HUDEP-2 (cell line): ENCODE results near the gene CDK18.

Experiments
- DNase-seq, 76 experiments: peaks; one replicate each; lab custom pipeline; 2025; ENCODE audit not compliant: unreplicated experiment in 76 of 76; lab: John Stamatoyannopoulos, UW

Gene CDK18

GRCh38 chr1:205502111-205502810, 2.2 kb upstream of the CDK18 start:
- no peak for DNase-seq

DNA sequence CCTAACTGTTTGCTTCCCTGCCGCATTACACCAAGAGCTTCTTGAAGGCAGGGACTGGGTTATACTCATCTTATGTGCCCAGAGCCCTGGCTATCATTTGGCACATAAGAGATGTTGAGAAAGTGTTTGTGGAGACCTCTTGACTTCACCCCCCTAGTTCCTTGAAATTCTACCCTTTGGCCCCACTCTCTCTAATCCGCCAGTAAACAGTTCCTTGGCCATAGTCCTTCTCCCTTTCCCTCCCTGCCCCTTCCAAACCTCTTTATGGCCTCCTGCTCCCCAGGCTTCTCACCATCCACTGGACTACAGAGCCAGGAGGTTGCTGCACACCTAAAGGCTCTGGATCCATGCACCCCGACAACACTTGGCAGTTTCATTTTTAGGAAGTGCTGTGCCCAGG, 1.5 kb upstream of the CDK18 start:
- no peak for DNase-seq

- DNase-seq, result no peak
Measured at GRCh38 chr1:205505076-205505729, 734 bp downstream of the CDK18 start.

GRCh38 chr1:205505791-205506190, 1.3 kb downstream of the CDK18 start:
- peak in 1 of 76 experiments; percentile 5 for DNase-seq

DNA sequence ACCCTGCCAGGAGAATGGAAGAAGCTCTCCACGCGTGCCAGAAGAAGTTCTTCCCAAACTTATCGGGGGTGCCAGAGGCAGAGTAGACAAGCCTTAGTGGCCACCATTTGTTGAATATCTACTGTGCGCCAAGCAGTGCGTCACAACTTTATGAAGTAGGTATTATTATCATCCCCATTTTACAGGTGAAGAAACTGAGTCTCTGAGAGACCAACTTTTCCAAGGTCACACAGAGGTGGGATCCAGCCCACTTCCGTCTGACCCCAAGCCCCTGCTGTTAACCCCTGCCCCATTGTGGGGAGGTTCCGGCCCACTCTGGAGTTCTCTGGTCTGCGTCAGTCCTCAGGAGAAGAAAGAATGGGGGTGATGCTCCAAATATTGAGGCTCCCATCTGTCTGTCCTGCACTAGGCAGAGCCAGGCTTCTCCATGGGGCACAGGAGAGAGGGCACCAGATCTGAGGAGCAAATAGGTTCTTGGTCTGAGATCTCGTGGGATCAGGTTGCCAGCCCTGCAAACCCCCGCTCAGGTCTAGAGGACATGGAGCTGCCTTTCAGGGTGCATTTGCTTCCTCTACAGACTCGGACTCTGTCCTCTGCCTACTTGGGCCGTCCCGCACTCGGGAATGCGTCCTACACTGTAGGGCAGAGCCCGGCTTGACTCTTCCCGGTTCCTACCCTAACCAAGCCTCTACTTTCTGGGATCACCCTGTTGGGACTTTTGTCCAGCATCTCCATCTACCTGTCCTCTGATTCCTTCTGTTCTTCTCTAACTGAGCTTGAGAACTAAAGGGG, 2.1 kb downstream of the CDK18 start:
- DNase-seq, result no peak

GRCh38 chr1:205508227-205508714, 3.8 kb downstream of the CDK18 start:
- DNase-seq, result no peak

DNA sequence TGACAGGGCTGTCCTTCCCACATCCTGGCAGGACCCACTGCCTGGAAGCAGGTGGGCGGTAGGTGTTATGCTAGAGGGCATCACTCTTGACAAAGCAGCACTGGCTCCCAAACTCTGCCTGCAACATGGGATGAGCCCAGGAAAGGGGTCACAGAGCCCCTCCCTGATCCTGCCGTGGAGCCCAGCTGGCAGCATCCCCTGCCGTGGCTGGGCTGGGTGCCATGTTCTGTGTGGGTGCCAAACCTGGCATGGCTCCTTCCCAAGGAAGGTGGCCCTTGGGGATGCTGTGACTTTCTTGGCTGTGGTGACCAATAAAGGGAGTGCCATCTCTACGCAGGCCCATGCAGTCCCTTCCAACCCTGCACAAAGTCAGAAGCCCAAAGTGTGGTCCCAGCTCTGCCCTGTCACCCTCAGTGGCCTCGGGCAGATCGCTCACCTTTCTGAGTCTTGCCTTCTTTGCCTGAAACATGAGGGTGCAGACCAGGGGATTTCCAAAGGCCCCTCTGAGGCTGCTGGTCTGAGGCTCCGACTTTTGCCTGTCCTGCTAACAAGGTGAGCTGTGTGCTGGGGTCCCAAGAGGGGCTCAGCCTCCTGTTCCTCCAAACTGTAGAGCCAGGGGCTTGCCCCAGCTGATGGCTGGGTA, 6.0 kb downstream of the CDK18 start:
- no peak for DNase-seq

- no peak for DNase-seq
Measured at GRCh38 chr1:205510951-205511330, 6.5 kb downstream of the CDK18 start.

GRCh38 chr1:205512059-205513045, 7.9 kb downstream of the CDK18 start:
- no peak for DNase-seq

DNA sequence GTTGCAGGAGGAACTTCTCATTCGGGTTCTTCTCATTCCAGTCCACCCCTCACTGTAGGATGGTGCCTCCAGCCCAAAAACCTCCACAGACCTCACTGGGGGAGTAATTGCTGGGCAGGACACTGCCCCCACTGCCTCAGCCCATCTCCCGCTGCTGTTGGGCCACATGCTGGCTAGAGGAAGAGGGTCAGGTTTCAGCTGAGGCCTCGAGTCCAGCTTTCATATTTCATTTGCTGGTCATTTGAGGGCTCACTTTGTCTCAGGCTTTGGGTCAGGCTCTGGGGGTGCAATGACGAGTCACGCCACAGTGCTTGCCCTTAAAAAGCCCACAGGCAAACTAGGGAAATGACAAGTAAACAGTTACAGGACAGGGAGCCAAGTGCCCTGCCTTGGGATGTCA, 9.3 kb downstream of the CDK18 start:
- DNase-seq, result no peak

- DNase-seq, result no peak
Measured at GRCh38 chr1:205514211-205515142, 10.0 kb downstream of the CDK18 start.

- DNase-seq, result no peak
Measured at GRCh38 chr1:205515781-205516253, 11.3 kb downstream of the CDK18 start.

DNA sequence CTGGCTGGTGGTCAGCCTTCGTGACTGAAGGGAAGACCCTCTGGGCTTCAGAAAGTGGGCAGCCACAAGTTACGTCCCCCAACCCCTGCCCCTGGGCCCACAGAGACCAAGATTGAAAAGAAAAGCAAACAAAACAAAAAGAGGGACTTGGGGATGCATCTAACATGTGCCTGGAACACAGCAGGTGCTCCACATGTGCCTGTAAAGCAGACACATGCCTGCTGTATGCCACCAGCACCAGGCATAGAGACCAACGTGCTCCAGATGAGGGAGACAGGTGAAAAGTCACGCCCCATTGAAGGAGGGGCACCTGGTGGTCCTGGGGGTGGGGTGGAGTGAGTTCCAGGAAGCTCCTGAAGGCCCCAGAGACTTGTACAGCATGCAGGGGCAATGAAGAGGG, 11.9 kb downstream of the CDK18 start:
- DNase-seq, result no peak

DNA sequence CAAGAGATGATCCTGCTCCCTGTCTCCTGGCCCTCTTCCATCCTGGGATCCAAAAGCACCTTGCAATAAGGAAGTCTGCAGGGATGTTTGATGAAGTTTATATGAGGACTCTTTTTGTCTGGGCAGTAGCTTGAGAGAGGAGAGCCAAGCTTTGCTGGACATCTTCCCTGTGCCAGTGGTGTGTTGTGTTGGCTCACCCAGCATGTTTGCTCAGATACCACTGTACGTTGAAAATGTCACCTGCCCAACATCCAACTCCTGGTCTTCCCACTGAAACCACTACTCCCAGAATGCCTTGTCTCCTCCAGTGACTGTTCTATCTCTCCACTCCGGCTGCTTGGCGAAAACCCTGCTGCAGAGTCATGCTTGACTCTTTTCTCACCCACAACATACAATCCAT, 12.8 kb downstream of the CDK18 start:
- no peak for DNase-seq

- no peak for DNase-seq
Measured at GRCh38 chr1:205517763-205518162, 13.3 kb downstream of the CDK18 start.

DNA sequence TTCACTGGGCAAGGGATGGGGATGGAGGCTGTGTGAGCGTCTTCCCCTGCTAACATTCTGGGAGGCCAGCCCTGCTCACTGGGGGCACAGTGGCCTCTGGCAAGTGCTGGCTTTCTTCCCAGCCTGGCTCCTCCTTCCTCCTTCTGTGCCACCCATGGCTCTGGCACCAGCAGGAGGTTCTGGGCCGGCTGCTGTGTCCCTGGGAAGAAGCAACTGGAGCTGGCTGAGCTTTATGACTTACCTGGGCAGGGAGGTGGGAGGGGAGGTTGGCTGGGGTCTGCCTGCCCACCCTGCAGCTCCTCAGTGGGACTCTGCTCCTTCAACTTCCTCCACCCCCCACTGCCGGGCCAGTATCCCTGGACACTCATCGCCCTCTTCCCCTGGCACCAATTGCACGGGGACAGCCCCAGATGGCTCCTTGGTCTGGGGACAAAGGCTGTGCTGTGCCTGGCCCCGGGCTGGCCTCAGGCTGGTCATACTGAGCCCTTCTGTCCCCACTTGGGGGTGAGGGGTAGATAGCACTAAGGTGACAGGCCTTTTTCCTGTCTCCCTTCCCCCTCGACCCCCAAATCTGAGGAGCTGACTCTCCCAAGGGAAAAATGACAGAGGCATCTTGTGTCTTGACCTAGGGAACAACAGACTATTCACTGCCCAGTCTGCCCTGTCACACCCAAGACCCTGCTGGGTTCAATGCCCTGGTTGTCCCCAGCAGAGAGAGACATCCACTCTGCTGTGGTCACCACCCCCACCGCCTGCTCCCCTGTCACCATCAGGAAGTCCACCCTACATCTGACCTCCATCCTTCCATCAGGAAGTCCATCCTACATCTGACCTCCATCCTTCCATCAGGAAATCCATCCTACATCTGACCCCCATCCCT, 14.4 kb downstream of the CDK18 start:
- no peak for DNase-seq

DNA sequence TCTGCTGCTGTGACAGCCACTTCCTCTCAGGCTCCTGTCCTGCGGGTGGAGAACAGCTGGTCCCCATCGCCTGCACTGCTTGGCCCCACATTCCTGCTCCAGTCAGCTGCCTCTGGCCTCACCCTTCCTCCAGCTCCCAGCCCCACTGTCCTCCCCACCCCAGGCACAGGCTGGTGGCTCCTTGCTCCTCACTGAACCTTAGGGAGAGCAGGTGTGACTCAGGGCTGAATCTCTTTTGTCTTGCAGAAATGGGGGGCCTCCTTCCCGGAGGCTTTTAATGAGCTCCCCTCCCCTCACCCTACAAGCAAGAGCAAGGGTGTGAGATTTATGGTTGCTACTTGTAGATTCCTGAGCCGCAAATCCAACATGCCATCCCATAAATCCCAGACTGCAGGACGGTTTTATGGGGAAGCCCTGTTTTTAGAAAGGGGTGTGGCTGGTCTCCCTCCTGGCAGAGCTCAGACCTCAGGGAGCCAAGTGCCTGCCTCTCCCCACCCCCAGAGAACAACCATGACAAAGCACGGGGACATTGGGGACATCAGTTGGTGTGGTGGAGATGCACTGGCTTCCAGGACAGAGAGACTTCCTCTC, 15.2 kb downstream of the CDK18 start:
- DNase-seq, result no peak
